ENCODE data around the gene CYP1B1.

CYP1B1 gene

GRCh38 chr2:38035968-38036367, 40.0 kb downstream of the CYP1B1 start:
- H4K20me1 ChIP-seq (ENCODE audit: insufficient read depth, low read length) = no peaks in the 10 kb centered on the region
- no peak for DNase-seq
- no peaks in the 10 kb centered on the region for H3K27me3 ChIP-seq (replicated peaks; ENCODE audit: insufficient read depth, low read length)
- no peak overlapping the region for H2AFZ ChIP-seq (ENCODE audit: low read length)
- no peaks in the 10 kb centered on the region for H3F3A ChIP-seq (ENCODE audit: insufficient read depth, low read length)
- no peak overlapping the region for H3K27ac ChIP-seq (ENCODE audit: low read length)
- H3K79me2 ChIP-seq (ENCODE audit: low read length) = no peaks in the 10 kb centered on the region
- H3K4me3 ChIP-seq (ENCODE audit: low read length) = no peak overlapping the region
- H3K4me1 ChIP-seq (ENCODE audit: low read length) = no peaks in the 10 kb centered on the region
- H3K9me3 ChIP-seq (replicated peaks; ENCODE audit: insufficient read depth, low read length) = no peaks in the 10 kb centered on the region
- no peak for TF ChIP-seq EZH2 (optimal IDR thresholded peaks at IDR 0.05; ENCODE audit: low read depth, low read length)
- TF ChIP-seq EZH2phosphoT487 (IDR thresholded peaks at IDR 0.05; ENCODE audit: low read length) = no peak
- no peak overlapping the region for H3K9ac ChIP-seq (ENCODE audit: low read length)
- no peaks in the 10 kb centered on the region for H3K9me2 ChIP-seq (replicated peaks; ENCODE audit: insufficient read depth, low read length)
- no peaks in the 10 kb centered on the region for H3K36me3 ChIP-seq (replicated peaks; ENCODE audit: insufficient read depth, low read length)
- H3K4me2 ChIP-seq (ENCODE audit: low read depth, low read length) = no peak overlapping the region

- H3K9me3 ChIP-seq (replicated peaks; ENCODE audit: insufficient read depth, low read length) = no peaks in the 10 kb centered on the region
- TF ChIP-seq EZH2 (optimal IDR thresholded peaks at IDR 0.05; ENCODE audit: low read depth, low read length) (no peak), EZH2phosphoT487 (IDR thresholded peaks at IDR 0.05; ENCODE audit: low read length) (no peak)
- TF ChIP-seq, protein P1, sequence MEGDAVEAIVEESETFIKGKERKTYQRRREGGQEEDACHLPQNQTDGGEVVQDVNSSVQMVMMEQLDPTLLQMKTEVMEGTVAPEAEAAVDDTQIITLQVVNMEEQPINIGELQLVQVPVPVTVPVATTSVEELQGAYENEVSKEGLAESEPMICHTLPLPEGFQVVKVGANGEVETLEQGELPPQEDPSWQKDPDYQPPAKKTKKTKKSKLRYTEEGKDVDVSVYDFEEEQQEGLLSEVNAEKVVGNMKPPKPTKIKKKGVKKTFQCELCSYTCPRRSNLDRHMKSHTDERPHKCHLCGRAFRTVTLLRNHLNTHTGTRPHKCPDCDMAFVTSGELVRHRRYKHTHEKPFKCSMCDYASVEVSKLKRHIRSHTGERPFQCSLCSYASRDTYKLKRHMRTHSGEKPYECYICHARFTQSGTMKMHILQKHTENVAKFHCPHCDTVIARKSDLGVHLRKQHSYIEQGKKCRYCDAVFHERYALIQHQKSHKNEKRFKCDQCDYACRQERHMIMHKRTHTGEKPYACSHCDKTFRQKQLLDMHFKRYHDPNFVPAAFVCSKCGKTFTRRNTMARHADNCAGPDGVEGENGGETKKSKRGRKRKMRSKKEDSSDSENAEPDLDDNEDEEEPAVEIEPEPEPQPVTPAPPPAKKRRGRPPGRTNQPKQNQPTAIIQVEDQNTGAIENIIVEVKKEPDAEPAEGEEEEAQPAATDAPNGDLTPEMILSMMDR (IDR thresholded peaks at IDR 0.05; ENCODE audit: low read length) = no peak
- H3K4me2 ChIP-seq (ENCODE audit: low read depth, low read length) = no peak overlapping the region
- H3F3A ChIP-seq (ENCODE audit: insufficient read depth, low read length) = no peaks in the 10 kb centered on the region
- H4K20me1 ChIP-seq (ENCODE audit: insufficient read depth, low read length) = no peaks in the 10 kb centered on the region
- DNase-seq = no peak
- H3K79me2 ChIP-seq (ENCODE audit: low read length) = no peaks in the 10 kb centered on the region
- no peaks in the 10 kb centered on the region for H3K36me3 ChIP-seq (replicated peaks; ENCODE audit: insufficient read depth, low read length)
- no peak overlapping the region for H3K27ac ChIP-seq (ENCODE audit: low read length)
- no peaks in the 10 kb centered on the region for H3K9me2 ChIP-seq (replicated peaks; ENCODE audit: insufficient read depth, low read length)
- no peak overlapping the region for H3K9ac ChIP-seq (ENCODE audit: low read length)
- no peaks in the 10 kb centered on the region for H3K27me3 ChIP-seq (replicated peaks; ENCODE audit: insufficient read depth, low read length)
- no peak overlapping the region for H2AFZ ChIP-seq (ENCODE audit: low read length)
- H3K4me1 ChIP-seq (ENCODE audit: low read length) = no peaks in the 10 kb centered on the region
- no peak overlapping the region for H3K4me3 ChIP-seq (ENCODE audit: low read length)
These were observed 42.3 kb downstream of the CYP1B1 start for GRCh38 chr2:38033646-38034045.

DNA sequence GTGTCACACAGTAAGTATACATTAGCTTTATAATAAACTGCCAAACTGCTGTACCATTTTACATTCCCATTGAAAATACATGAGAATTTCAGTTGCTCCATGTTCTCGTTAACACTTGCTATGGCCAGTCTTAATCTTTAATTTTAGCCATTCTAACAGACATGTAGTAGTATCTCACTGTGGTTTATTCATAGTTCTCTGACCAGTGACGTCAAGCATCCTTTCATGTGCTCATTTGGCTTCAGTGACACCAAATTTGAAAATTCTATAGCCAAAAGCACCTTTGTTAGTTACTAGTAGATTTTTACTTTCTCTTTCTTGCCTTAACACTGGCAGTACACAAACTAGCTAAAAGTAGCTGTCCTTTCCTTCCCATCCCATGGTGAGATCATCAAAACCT, 43.0 kb downstream of the CYP1B1 start:
- DNase-seq = no peak
- Histone ChIP-seq H3F3A (ENCODE audit: insufficient read depth, low read length) (no peaks in the 10 kb centered on the region), H2AFZ (ENCODE audit: low read length) (no peak overlapping the region), H3K4me2 (ENCODE audit: low read depth, low read length) (no peak overlapping the region), H3K4me3 (ENCODE audit: low read length) (no peak overlapping the region), H3K9me3 (replicated peaks; ENCODE audit: insufficient read depth, low read length) (no peaks in the 10 kb centered on the region), H3K27me3 (replicated peaks; ENCODE audit: insufficient read depth, low read length) (no peaks in the 10 kb centered on the region), H4K20me1 (ENCODE audit: insufficient read depth, low read length) (no peaks in the 10 kb centered on the region), H3K36me3 (replicated peaks; ENCODE audit: insufficient read depth, low read length) (no peaks in the 10 kb centered on the region), H3K9ac (ENCODE audit: low read length) (no peak overlapping the region), H3K79me2 (ENCODE audit: low read length) (no peaks in the 10 kb centered on the region), H3K27ac (ENCODE audit: low read length) (no peak overlapping the region), H3K9me2 (replicated peaks; ENCODE audit: insufficient read depth, low read length) (no peaks in the 10 kb centered on the region), H3K4me1 (ENCODE audit: low read length) (no peaks in the 10 kb centered on the region)
- TF ChIP-seq EZH2phosphoT487 (IDR thresholded peaks at IDR 0.05; ENCODE audit: low read length) (no peak), EZH2 (optimal IDR thresholded peaks at IDR 0.05; ENCODE audit: low read depth, low read length) (no peak)
- TF ChIP-seq, protein P1 (IDR thresholded peaks at IDR 0.05; ENCODE audit: low read length) = no peak

GRCh38 chr2:38030635-38031355, 45.2 kb downstream of the CYP1B1 start:
- Histone ChIP-seq H3K9me2 (replicated peaks; ENCODE audit: insufficient read depth, low read length) (no peaks in the 10 kb centered on the region), H3K4me1 (ENCODE audit: low read length) (no peaks in the 10 kb centered on the region), H2AFZ (ENCODE audit: low read length) (no peak overlapping the region), H4K20me1 (ENCODE audit: insufficient read depth, low read length) (no peaks in the 10 kb centered on the region), H3K27me3 (replicated peaks; ENCODE audit: insufficient read depth, low read length) (no peaks in the 10 kb centered on the region), H3K9me3 (replicated peaks; ENCODE audit: insufficient read depth, low read length) (no peaks in the 10 kb centered on the region), H3K27ac (ENCODE audit: low read length) (no peak overlapping the region), H3K4me3 (ENCODE audit: low read length) (no peak overlapping the region), H3K9ac (ENCODE audit: low read length) (no peak overlapping the region), H3K4me2 (ENCODE audit: low read depth, low read length) (no peak overlapping the region), H3K79me2 (ENCODE audit: low read length) (no peaks in the 10 kb centered on the region), H3F3A (ENCODE audit: insufficient read depth, low read length) (no peaks in the 10 kb centered on the region), H3K36me3 (replicated peaks; ENCODE audit: insufficient read depth, low read length) (no peaks in the 10 kb centered on the region)
- TF ChIP-seq EZH2phosphoT487 (IDR thresholded peaks at IDR 0.05; ENCODE audit: low read length) (no peak), EZH2 (optimal IDR thresholded peaks at IDR 0.05; ENCODE audit: low read depth, low read length) (no peak)
- TF ChIP-seq, protein P1 (IDR thresholded peaks at IDR 0.05; ENCODE audit: low read length) = no peak
- no peak for DNase-seq
